GM23338 (cell line): Measurements from ENCODE around the gene PACRGL.

Source experiments
- CREB1 ChIP-seq: fragments of 250-450 bp; sonication (Bioruptor Pico); IDR thresholded peaks from 2 replicates; pipeline ENCODE4 v1.5.0; 2020; ENCODE audit warnings: low read depth, mild to moderate bottlenecking, moderate library complexity
- EZH2 ChIP-seq: fragments of 200-600 bp; sonication (generic); IDR thresholded peaks from one replicate; pipeline ENCODE4 v1.8.0; 2017; ENCODE audit warnings: antibody characterized with exemption, mild to moderate bottlenecking, low read depth; ENCODE audit not compliant: unreplicated experiment
- EZH2phosphoT487 ChIP-seq: fragments of 200-600 bp; sonication (generic); IDR thresholded peaks from one replicate; pipeline ENCODE4 v1.8.1; 2018; ENCODE audit warnings: antibody characterized with exemption; ENCODE audit not compliant: unreplicated experiment
- JUNB ChIP-seq: IDR thresholded peaks from one replicate; pipeline ENCODE4 v1.6.1; 2016; ENCODE audit warnings: antibody characterized with exemption; ENCODE audit not compliant: unreplicated experiment
- NANOG ChIP-seq: IDR thresholded peaks from 2 replicates; pipeline ENCODE4 v1.6.1; 2016; ENCODE audit warnings: antibody characterized with exemption, borderline replicate concordance
- POLR2AphosphoS5 ChIP-seq: IDR thresholded peaks from 2 replicates; pipeline ENCODE4 v1.6.1; 2016; ENCODE audit warnings: antibody characterized with exemption, low read depth
- STAT1 ChIP-seq: IDR thresholded peaks from one replicate; pipeline ENCODE4 v1.6.1; 2016; ENCODE audit warnings: antibody characterized with exemption; ENCODE audit not compliant: unreplicated experiment
- ZNF114 ChIP-seq: fragments of 250-450 bp; sonication (Bioruptor Pico); IDR thresholded peaks from 2 replicates; pipeline ENCODE4 v1.5.0; 2020; ENCODE audit warnings: mild to moderate bottlenecking, moderate library complexity
- ZNF331 ChIP-seq: fragments of 250-450 bp; sonication (Bioruptor Pico); IDR thresholded peaks from 2 replicates; pipeline ENCODE4 v1.5.0; 2020; ENCODE audit warnings: low read depth, mild to moderate bottlenecking, moderate library complexity
- TF ChIP-seq, protein P1 (sequence below), 2 experiments: fragments of 200-600 bp in 1 of 2; sonication (generic) in 1 of 2; conservative IDR thresholded peaks; 2 replicates each; pipeline versions ENCODE4 v1.5.1 to v1.6.1; 2016 to 2017; ENCODE audit warnings: antibody characterized with exemption in 2 of 2, low read depth in 2 of 2, mild to moderate bottlenecking in 2 of 2, moderate library complexity in 1 of 2
- TF ChIP-seq, protein P2 (sequence below): IDR thresholded peaks from one replicate; pipeline ENCODE4 v1.6.1; 2018; ENCODE audit warnings: antibody characterized with exemption; ENCODE audit not compliant: unreplicated experiment
- TF ChIP-seq, protein P3 (sequence below): IDR thresholded peaks from 2 replicates; pipeline ENCODE4 v1.6.1; 2016; ENCODE audit warnings: antibody characterized with exemption
- TF ChIP-seq, protein P4 (sequence below): fragments of 250-450 bp; sonication (Bioruptor Pico); IDR thresholded peaks from 2 replicates; pipeline ENCODE4 v1.5.0; 2020; ENCODE audit warnings: mild to moderate bottlenecking, moderate library complexity

DNA sequence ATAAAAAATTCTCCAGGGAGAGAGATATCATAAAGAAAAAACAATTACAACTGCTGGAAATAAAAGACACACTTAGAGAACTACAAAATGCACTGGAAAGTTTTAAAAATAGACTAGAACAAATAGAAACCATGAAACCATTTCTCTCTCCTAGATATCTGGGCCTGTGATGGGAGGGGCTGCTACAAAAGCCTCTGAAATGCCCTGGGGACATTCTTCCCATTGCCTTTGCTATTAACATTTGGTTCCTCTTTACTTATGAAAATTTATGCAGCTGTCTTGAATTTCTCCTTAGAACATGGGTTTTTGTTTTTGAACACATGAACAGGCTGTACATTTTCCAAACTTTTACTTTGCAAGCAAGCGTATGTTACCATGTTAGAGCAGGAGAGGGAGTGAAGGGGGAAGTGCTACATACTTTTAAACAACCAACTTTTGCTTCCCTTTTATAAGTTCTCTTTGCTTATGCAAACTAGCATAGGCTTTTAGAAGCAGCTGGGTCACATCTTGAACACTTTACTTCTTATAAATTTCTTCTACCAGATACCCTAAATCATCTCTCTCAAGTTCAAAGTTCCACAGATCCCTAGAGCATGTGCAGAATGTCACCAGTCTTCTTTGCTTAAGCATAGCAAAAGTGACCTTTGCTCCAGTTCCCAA is 47.9 kb upstream of the PACRGL start:
- TF ChIP-seq CREB1 (CRISPR knock-in tag) = no peak
- TF ChIP-seq, protein P1, sequence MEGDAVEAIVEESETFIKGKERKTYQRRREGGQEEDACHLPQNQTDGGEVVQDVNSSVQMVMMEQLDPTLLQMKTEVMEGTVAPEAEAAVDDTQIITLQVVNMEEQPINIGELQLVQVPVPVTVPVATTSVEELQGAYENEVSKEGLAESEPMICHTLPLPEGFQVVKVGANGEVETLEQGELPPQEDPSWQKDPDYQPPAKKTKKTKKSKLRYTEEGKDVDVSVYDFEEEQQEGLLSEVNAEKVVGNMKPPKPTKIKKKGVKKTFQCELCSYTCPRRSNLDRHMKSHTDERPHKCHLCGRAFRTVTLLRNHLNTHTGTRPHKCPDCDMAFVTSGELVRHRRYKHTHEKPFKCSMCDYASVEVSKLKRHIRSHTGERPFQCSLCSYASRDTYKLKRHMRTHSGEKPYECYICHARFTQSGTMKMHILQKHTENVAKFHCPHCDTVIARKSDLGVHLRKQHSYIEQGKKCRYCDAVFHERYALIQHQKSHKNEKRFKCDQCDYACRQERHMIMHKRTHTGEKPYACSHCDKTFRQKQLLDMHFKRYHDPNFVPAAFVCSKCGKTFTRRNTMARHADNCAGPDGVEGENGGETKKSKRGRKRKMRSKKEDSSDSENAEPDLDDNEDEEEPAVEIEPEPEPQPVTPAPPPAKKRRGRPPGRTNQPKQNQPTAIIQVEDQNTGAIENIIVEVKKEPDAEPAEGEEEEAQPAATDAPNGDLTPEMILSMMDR (conservative IDR thresholded peaks at IDR 0.05; ENCODE audit: low read depth in 2 of 2) = no peak
- TF ChIP-seq, protein P2, sequence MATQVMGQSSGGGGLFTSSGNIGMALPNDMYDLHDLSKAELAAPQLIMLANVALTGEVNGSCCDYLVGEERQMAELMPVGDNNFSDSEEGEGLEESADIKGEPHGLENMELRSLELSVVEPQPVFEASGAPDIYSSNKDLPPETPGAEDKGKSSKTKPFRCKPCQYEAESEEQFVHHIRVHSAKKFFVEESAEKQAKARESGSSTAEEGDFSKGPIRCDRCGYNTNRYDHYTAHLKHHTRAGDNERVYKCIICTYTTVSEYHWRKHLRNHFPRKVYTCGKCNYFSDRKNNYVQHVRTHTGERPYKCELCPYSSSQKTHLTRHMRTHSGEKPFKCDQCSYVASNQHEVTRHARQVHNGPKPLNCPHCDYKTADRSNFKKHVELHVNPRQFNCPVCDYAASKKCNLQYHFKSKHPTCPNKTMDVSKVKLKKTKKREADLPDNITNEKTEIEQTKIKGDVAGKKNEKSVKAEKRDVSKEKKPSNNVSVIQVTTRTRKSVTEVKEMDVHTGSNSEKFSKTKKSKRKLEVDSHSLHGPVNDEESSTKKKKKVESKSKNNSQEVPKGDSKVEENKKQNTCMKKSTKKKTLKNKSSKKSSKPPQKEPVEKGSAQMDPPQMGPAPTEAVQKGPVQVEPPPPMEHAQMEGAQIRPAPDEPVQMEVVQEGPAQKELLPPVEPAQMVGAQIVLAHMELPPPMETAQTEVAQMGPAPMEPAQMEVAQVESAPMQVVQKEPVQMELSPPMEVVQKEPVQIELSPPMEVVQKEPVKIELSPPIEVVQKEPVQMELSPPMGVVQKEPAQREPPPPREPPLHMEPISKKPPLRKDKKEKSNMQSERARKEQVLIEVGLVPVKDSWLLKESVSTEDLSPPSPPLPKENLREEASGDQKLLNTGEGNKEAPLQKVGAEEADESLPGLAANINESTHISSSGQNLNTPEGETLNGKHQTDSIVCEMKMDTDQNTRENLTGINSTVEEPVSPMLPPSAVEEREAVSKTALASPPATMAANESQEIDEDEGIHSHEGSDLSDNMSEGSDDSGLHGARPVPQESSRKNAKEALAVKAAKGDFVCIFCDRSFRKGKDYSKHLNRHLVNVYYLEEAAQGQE = no peak
- TF ChIP-seq EZH2phosphoT487 = no peak
- TF ChIP-seq EZH2 = no peak
- no peak for TF ChIP-seq POLR2AphosphoS5
- TF ChIP-seq, protein P3, sequence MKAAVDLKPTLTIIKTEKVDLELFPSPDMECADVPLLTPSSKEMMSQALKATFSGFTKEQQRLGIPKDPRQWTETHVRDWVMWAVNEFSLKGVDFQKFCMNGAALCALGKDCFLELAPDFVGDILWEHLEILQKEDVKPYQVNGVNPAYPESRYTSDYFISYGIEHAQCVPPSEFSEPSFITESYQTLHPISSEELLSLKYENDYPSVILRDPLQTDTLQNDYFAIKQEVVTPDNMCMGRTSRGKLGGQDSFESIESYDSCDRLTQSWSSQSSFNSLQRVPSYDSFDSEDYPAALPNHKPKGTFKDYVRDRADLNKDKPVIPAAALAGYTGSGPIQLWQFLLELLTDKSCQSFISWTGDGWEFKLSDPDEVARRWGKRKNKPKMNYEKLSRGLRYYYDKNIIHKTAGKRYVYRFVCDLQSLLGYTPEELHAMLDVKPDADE = no peak
- no peak for TF ChIP-seq NANOG
- TF ChIP-seq JUNB = no peak
- no peak for TF ChIP-seq ZNF114
- TF ChIP-seq, protein P4, sequence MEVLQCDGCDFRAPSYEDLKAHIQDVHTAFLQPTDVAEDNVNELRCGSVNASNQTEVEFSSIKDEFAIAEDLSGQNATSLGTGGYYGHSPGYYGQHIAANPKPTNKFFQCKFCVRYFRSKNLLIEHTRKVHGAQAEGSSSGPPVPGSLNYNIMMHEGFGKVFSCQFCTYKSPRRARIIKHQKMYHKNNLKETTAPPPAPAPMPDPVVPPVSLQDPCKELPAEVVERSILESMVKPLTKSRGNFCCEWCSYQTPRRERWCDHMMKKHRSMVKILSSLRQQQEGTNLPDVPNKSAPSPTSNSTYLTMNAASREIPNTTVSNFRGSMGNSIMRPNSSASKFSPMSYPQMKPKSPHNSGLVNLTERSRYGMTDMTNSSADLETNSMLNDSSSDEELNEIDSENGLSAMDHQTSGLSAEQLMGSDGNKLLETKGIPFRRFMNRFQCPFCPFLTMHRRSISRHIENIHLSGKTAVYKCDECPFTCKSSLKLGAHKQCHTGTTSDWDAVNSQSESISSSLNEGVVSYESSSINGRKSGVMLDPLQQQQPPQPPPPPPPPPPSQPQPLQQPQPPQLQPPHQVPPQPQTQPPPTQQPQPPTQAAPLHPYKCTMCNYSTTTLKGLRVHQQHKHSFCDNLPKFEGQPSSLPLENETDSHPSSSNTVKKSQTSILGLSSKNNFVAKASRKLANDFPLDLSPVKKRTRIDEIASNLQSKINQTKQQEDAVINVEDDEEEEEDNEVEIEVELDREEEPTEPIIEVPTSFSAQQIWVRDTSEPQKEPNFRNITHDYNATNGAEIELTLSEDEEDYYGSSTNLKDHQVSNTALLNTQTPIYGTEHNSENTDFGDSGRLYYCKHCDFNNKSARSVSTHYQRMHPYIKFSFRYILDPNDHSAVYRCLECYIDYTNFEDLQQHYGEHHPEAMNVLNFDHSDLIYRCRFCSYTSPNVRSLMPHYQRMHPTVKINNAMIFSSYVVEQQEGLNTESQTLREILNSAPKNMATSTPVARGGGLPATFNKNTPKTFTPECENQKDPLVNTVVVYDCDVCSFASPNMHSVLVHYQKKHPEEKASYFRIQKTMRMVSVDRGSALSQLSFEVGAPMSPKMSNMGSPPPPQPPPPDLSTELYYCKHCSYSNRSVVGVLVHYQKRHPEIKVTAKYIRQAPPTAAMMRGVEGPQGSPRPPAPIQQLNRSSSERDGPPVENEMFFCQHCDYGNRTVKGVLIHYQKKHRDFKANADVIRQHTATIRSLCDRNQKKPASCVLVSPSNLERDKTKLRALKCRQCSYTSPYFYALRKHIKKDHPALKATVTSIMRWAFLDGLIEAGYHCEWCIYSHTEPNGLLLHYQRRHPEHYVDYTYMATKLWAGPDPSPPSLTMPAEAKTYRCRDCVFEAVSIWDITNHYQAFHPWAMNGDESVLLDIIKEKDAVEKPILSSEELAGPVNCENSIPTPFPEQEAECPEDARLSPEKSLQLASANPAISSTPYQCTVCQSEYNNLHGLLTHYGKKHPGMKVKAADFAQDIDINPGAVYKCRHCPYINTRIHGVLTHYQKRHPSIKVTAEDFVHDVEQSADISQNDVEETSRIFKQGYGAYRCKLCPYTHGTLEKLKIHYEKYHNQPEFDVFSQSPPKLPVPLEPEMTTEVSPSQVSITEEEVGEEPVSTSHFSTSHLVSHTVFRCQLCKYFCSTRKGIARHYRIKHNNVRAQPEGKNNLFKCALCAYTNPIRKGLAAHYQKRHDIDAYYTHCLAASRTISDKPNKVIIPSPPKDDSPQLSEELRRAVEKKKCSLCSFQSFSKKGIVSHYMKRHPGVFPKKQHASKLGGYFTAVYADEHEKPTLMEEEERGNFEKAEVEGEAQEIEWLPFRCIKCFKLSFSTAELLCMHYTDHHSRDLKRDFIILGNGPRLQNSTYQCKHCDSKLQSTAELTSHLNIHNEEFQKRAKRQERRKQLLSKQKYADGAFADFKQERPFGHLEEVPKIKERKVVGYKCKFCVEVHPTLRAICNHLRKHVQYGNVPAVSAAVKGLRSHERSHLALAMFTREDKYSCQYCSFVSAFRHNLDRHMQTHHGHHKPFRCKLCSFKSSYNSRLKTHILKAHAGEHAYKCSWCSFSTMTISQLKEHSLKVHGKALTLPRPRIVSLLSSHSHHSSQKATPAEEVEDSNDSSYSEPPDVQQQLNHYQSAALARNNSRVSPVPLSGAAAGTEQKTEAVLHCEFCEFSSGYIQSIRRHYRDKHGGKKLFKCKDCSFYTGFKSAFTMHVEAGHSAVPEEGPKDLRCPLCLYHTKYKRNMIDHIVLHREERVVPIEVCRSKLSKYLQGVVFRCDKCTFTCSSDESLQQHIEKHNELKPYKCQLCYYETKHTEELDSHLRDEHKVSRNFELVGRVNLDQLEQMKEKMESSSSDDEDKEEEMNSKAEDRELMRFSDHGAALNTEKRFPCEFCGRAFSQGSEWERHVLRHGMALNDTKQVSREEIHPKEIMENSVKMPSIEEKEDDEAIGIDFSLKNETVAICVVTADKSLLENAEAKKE (CRISPR knock-in tag) = no peak
- no peak for TF ChIP-seq ZNF331 (CRISPR knock-in tag)
- no peak for TF ChIP-seq STAT1
